CD14-positive monocyte (primary cell): ENCODE data around the gene BCL2. TPM values are rescaled to one million over a fixed set of nuclear protein-coding genes. Genes with fewer than 3 reads are reported as not detected.

Experiments used
- DNase-seq, 3 donors: peaks; one replicate each; pipeline ENCODE4 v3.0.0-alpha.2; 2011 to 2022
- H2AFZ ChIP-seq: 2 replicates; pipeline ENCODE4 v1.6.0; 2012; ENCODE audit warnings: mild to moderate bottlenecking, low read depth, low read length, inconsistent platforms; ENCODE audit not compliant: insufficient read depth, poor library complexity, severe bottlenecking
- H3K27ac ChIP-seq, 2 donors: 1 replicate in 1 of 2; 2 replicates in 1 of 2; pipeline ENCODE4 v1.5.1; 2012 to 2013; ENCODE audit warnings: low read length in 2 of 2, control low read depth in 1 of 2, inconsistent platforms in 1 of 2, low read depth in 1 of 2, mild to moderate bottlenecking in 1 of 2
- H3K27me3 ChIP-seq, 2 donors: one replicate each; pipeline versions ENCODE4 v1.6.0 to v1.6.1; 2011 to 2013; ENCODE audit warnings: low read length in 2 of 2; ENCODE audit not compliant: control insufficient read depth in 2 of 2, insufficient read depth in 2 of 2
- H3K36me3 ChIP-seq, 2 donors: replicated peaks in 1 of 2; 1 replicate in 1 of 2; 2 replicates in 1 of 2; pipeline versions ENCODE4 v1.5.1 to v1.6.1; 2012 to 2013; ENCODE audit warnings: low read length in 2 of 2, control low read depth in 1 of 2, inconsistent platforms in 1 of 2, mild to moderate bottlenecking in 1 of 2; ENCODE audit not compliant: insufficient read depth in 2 of 2, control insufficient read depth in 1 of 2
- H3K4me1 ChIP-seq, 2 donors: 1 replicate in 1 of 2; 2 replicates in 1 of 2; pipeline versions ENCODE4 v1.5.1 to v1.6.1; 2012 to 2013; ENCODE audit warnings: low read length in 2 of 2, control low read depth in 1 of 2, inconsistent platforms in 1 of 2, mild to moderate bottlenecking in 1 of 2, moderate library complexity in 1 of 2; ENCODE audit not compliant: insufficient read depth in 2 of 2, control insufficient read depth in 1 of 2
- H3K4me2 ChIP-seq: replicated peaks from 2 replicates; pipeline ENCODE3; 2012; ENCODE audit warnings: low read length, moderate library complexity, mild to moderate bottlenecking; ENCODE audit not compliant: poor library complexity, severe bottlenecking; ENCODE audit errors: extremely low read depth
- H3K4me3 ChIP-seq, 3 experiments: fragments of 200-600 bp in 1 of 3; sonication (generic) in 1 of 3; replicated peaks in 1 of 3; 1 replicate in 2 of 3; 2 replicates in 1 of 3; pipeline ENCODE4 v1.5.1; 2011 to 2013; ENCODE audit warnings: low read length in 3 of 3, mild to moderate bottlenecking in 3 of 3, control low read depth in 2 of 3, low read depth in 2 of 3, inconsistent platforms in 1 of 3, moderate library complexity in 1 of 3
- H3K79me2 ChIP-seq: 2 replicates; pipeline ENCODE4 v1.6.0; 2012; ENCODE audit warnings: mild to moderate bottlenecking, control low read depth, inconsistent platforms, low read length, moderate library complexity; ENCODE audit not compliant: insufficient read depth
- H3K9ac ChIP-seq: 2 replicates; pipeline ENCODE4 v1.6.0; 2017; ENCODE audit warnings: low read length, mild to moderate bottlenecking; ENCODE audit not compliant: insufficient read depth, poor library complexity, severe bottlenecking
- H3K9me3 ChIP-seq, 2 donors: replicated peaks in 1 of 2; 1 replicate in 1 of 2; 2 replicates in 1 of 2; pipeline versions ENCODE4 v1.5.1 to v1.6.1; 2012 to 2013; ENCODE audit warnings: low read length in 2 of 2, control low read depth in 1 of 2; ENCODE audit not compliant: control insufficient read depth in 1 of 2, insufficient read depth in 1 of 2
- H4K20me1 ChIP-seq: 2 replicates; pipeline ENCODE4 v1.6.0; 2012; ENCODE audit warnings: mild to moderate bottlenecking, low read length, control low read depth, moderate library complexity; ENCODE audit not compliant: insufficient read depth
- H3K27ac Mint-ChIP-seq, 7 donors: one replicate each; pipeline ENCODE4 v1.8.0; 2020; ENCODE audit warnings: mild to moderate bottlenecking in 7 of 7, mixed read lengths in 7 of 7, moderate library complexity in 6 of 7, inconsistent platforms in 2 of 7
- H3K27me3 Mint-ChIP-seq, 3 donors: one replicate each; pipeline ENCODE4 v1.8.0; 2021 to 2022; ENCODE audit warnings: low read depth in 3 of 3, mild to moderate bottlenecking in 3 of 3, mixed read lengths in 3 of 3, moderate library complexity in 3 of 3, inconsistent platforms in 1 of 3
- H3K36me3 Mint-ChIP-seq, 2 donors: one replicate each; pipeline ENCODE4 v1.8.0; 2020; ENCODE audit warnings: mixed read lengths in 2 of 2, inconsistent platforms in 1 of 2, mild to moderate bottlenecking in 1 of 2
- H3K4me1 Mint-ChIP-seq: one replicate; pipeline ENCODE4 v1.8.0; 2020; ENCODE audit warnings: mild to moderate bottlenecking, mixed read lengths
- H3K4me3 Mint-ChIP-seq, 2 donors: one replicate each; pipeline ENCODE4 v1.8.0; 2020; ENCODE audit warnings: mild to moderate bottlenecking in 2 of 2, mixed read lengths in 2 of 2, moderate library complexity in 1 of 2
- H3K9me3 Mint-ChIP-seq, 7 donors: one replicate each; pipeline ENCODE4 v1.8.0; 2020 to 2022; ENCODE audit warnings: mixed read lengths in 7 of 7, mild to moderate bottlenecking in 6 of 7, moderate library complexity in 6 of 7, inconsistent platforms in 2 of 7
- WGBS: methylation state at CpG from one replicate; pipeline ENCODE4 v1.1.5; 2013; ENCODE audit warnings: missing lambda C conversion rate; ENCODE audit not compliant: insufficient coverage; 5-methylcytosine and 5-hydroxymethylcytosine counted together
- intact Hi-C, 2 donors: fragments of 100-400 bp; cut with micrococcal nuclease; formaldehyde crosslinking; loops; one replicate each; pipeline versions ENCODE4 v1.15.0 to v1.15.1; 2023
- polyA plus RNA-seq, 3 donors: library from polyadenylated mRNA; depleted of rRNA in 1 of 3; unstranded in 2 of 3; stranded (reverse) in 1 of 3; fragments of 300-500 nt in 2 of 3; fragments of >200 nt in 1 of 3; fragmentation: Illumina TruSeq in 2 of 3; gene quantifications; 1 replicate in 2 of 3; 2 replicates in 1 of 3; pipeline ENCODE4 v1.2.3, GENCODE V29; 2012 to 2021
- TF ChIP-seq, protein P1 (sequence below): fragments of 200-600 bp; IDR thresholded peaks from one replicate; pipeline ENCODE4 v1.8.0; 2022; ENCODE audit warnings: antibody characterized with exemption, mild to moderate bottlenecking

Gene BCL2
- polyA plus RNA-seq, 3 donors: 0.58 to 2.5 (median 1.1) TPM

- no peak overlapping the region for H3K4me2 ChIP-seq
- Mint-ChIP-seq H3K36me3 (no peaks in the 10 kb centered on the region), H3K27ac (no peak overlapping the region), H3K27me3 (peaks cover 0 to 4% (median 2%) of the 10 kb centered on the region in 3 donors), H3K4me3 (no peak overlapping the region), H3K4me1 (peaks cover 11% of the 10 kb centered on the region), H3K9me3 (no peaks in the 10 kb centered on the region)
- H3K9ac ChIP-seq: no peak overlapping the region
- no peaks in the 10 kb centered on the region for H3K27me3 ChIP-seq
- H2AFZ ChIP-seq: no peak overlapping the region
- intact Hi-C loops: loop anchor here in 1 of 2 donors (10.0 kb wide), 1 partner anchor 78 kb away; no protein-coding TSS in a partner anchor
- WGBS: 96% methylated on average over 4 of the region's 7 CpGs
- H3K9me3 ChIP-seq: no peaks in the 10 kb centered on the region
- peaks cover 8 to 10% of the 10 kb centered on the region in 2 donors for H3K4me1 ChIP-seq
- TF ChIP-seq, protein P1, sequence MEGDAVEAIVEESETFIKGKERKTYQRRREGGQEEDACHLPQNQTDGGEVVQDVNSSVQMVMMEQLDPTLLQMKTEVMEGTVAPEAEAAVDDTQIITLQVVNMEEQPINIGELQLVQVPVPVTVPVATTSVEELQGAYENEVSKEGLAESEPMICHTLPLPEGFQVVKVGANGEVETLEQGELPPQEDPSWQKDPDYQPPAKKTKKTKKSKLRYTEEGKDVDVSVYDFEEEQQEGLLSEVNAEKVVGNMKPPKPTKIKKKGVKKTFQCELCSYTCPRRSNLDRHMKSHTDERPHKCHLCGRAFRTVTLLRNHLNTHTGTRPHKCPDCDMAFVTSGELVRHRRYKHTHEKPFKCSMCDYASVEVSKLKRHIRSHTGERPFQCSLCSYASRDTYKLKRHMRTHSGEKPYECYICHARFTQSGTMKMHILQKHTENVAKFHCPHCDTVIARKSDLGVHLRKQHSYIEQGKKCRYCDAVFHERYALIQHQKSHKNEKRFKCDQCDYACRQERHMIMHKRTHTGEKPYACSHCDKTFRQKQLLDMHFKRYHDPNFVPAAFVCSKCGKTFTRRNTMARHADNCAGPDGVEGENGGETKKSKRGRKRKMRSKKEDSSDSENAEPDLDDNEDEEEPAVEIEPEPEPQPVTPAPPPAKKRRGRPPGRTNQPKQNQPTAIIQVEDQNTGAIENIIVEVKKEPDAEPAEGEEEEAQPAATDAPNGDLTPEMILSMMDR: no peak
- no peak overlapping the region for H3K27ac ChIP-seq
- no peak overlapping the region for H3K4me3 ChIP-seq
- H3K79me2 ChIP-seq: no peaks in the 10 kb centered on the region
- no peaks in the 10 kb centered on the region for H4K20me1 ChIP-seq
- no peaks in the 10 kb centered on the region for H3K36me3 ChIP-seq
- no peak for DNase-seq
Measured at GRCh38 chr18:63152791-63153190, 166.8 kb downstream of the BCL2 start.

DNA sequence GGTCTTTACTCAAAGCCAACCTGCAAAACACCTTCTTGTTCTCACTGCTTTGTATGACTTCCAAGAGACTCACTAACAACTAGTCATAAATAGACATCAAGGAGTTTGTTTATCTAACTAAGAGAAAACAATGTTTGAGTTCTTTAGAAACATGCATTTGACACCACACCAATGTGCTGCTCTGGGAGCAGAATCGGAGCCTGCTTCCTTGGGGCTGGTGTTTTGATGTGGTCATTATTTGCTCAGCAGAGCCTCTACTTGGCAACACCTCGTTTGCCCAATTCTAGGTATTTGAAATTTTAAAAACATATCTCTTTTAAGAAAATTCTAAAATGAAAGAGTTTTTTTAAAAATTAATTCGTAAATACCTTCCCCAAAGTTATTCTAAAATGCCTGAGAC lies 167.5 kb downstream of the BCL2 start:
- Histone ChIP-seq H3K4me2 (no peak overlapping the region), H4K20me1 (no peaks in the 10 kb centered on the region), H3K79me2 (no peaks in the 10 kb centered on the region), H3K9ac (no peak overlapping the region), H3K4me1 (peaks cover 8 to 10% of the 10 kb centered on the region in 2 donors), H3K4me3 (no peak overlapping the region), H3K27ac (no peak overlapping the region), H3K27me3 (no peaks in the 10 kb centered on the region), H3K36me3 (no peaks in the 10 kb centered on the region), H3K9me3 (no peaks in the 10 kb centered on the region), H2AFZ (no peak overlapping the region)
- no peak overlapping the region for H3K27ac Mint-ChIP-seq
- WGBS: no CpG with 5 or more reads among the region's 3 CpGs
- TF ChIP-seq, protein P1: no peak
- peaks cover 11% of the 10 kb centered on the region for H3K4me1 Mint-ChIP-seq
- H3K36me3 Mint-ChIP-seq: no peaks in the 10 kb centered on the region
- H3K27me3 Mint-ChIP-seq: peaks cover 0 to 4% (median 2%) of the 10 kb centered on the region in 3 donors
- intact Hi-C loops: loop anchor here in 1 of 2 donors (10.0 kb wide), 1 partner anchor 77 kb away; no protein-coding TSS in a partner anchor
- no peak for DNase-seq
- H3K9me3 Mint-ChIP-seq: no peaks in the 10 kb centered on the region
- H3K4me3 Mint-ChIP-seq: no peak overlapping the region
